ENCODE data around the gene SIT1. TPM values are rescaled to one million over a fixed set of nuclear protein-coding genes. Genes with fewer than 3 reads are reported as not detected.

Gene SIT1
- total RNA-seq, 2 experiments from 2014 or later = 18.4 to 19.2 TPM

DNA sequence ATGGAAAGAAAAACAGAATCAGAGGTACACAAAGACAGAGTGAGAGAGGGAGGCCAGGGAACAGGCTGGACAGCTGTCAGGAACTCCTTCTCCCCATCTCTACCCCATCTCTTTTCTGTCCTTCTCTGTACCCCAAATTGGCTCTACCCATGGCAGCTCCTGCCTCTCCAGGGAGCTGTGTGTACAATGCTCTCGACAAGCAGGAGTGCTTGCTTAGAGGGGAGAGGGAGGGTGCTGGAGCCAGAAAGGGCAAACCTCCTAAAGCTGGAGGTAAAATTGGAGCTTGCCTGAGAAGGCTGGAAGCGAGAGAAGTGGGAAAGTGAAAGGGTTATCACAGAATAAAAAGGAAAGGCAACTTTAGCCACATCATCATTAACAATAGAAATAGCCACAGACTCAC lies 32.6 kb upstream of the SIT1 start:
- H3K36me3 Mint-ChIP-seq (ENCODE audit: low read depth) = no peaks in the 10 kb centered on the region
- DNase-seq (no peak), ATAC-seq (ENCODE audit: poor library complexity) (no peak)
- no peak overlapping the region for H3K27ac ChIP-seq (ENCODE audit: low read depth in 1 of 2, low read length in 2 of 2)
- no peaks in the 10 kb centered on the region for H3K9me3 Mint-ChIP-seq
- no peak overlapping the region for H3K27ac Mint-ChIP-seq
- H3K27me3 ChIP-seq (ENCODE audit: control insufficient read depth in 1 of 2, insufficient read depth in 2 of 2, low read length in 2 of 2) = no peaks in the 10 kb centered on the region
- ChIA-PET CTCF (interaction anchor here (1.4 to 3.5 kb wide), 2 partner anchors 13 to 25 kb away, joined by 4 to 17 read pairs; partner anchors contain the start of genes CCDC107 and RMRP), POLR2A (interaction anchor here (1.2 kb wide), 1 partner anchor 22 kb away, joined by 3 read pairs; no protein-coding TSS in a partner anchor)
- no peaks in the 10 kb centered on the region for H3K9me3 ChIP-seq (ENCODE audit: control insufficient read depth in 1 of 2, insufficient read depth in 1 of 2, low read length in 2 of 2)
- no peaks in the 10 kb centered on the region for H3K36me3 ChIP-seq (ENCODE audit: insufficient read depth, low read length)
- TF ChIP-seq CTCF (IDR thresholded peaks at IDR 0.05) = no peak
- no peaks in the 10 kb centered on the region for H3K4me1 ChIP-seq (ENCODE audit: insufficient read depth, low read length)
- no peak overlapping the region for H3K4me3 ChIP-seq (ENCODE audit: low read length)
- H3K4me1 Mint-ChIP-seq (ENCODE audit: low read depth) = peaks cover 4% of the 10 kb centered on the region
- intact Hi-C loops (cut with DNase I, micrococcal nuclease) = no loop called here
- no peak overlapping the region for H3K4me3 Mint-ChIP-seq
- no peaks in the 10 kb centered on the region for H3K27me3 Mint-ChIP-seq

DNA sequence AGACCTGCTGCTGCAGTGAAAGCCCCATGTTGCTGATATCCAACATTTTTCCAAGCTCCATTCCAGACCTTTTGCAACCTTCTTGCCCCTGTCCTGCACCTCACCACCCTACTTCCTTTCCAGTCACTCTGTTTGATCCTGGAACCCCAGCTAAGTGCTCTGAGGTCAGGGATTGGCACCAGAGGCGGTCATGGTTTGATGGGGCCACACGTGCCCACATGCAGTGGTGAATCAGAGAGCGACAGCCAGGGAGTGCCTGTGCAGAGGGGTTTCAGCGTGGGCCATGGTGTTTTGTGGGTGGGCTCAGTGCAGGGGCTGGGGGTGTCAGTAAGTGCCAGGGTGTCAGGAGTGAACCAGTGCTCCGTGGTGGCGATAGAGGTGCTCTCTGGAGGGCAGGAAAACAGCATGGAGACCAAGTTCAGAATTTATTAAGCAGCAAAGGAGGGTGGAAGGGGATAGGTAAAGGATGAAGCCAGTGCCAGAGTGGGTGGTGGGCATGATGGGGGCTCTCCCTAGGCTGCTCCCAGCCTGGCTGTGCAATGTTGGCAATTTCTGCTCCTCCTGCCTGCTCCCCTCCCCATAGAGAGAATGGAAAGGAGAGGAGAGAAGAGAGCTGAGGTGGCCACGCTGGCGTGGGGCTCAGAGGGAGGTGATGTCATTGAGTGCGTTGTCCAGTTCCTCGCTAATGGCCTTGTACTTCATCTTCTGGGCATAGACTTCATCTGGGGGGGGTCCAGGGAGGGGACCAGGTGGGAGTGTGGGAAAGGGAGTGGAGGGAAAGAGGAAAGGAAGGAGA lies 32.0 kb upstream of the SIT1 start:
- H3K27ac Mint-ChIP-seq = no peak overlapping the region
- Histone ChIP-seq H3K27ac (ENCODE audit: low read depth in 1 of 2, low read length in 2 of 2) (no peak overlapping the region), H3K9me3 (ENCODE audit: control insufficient read depth in 1 of 2, insufficient read depth in 1 of 2, low read length in 2 of 2) (no peaks in the 10 kb centered on the region), H3K4me3 (ENCODE audit: low read length) (no peak overlapping the region), H3K36me3 (ENCODE audit: insufficient read depth, low read length) (no peaks in the 10 kb centered on the region), H3K27me3 (ENCODE audit: control insufficient read depth in 1 of 2, insufficient read depth in 2 of 2, low read length in 2 of 2) (no peaks in the 10 kb centered on the region), H3K4me1 (ENCODE audit: insufficient read depth, low read length) (no peaks in the 10 kb centered on the region)
- CTCF ChIA-PET = interaction anchor here (1.4 kb wide), 1 partner anchor 24 kb away, joined by 4 read pairs; the partner anchor contains the start of genes CCDC107 and RMRP
- no peak for DNase-seq
- H3K4me1 Mint-ChIP-seq (ENCODE audit: low read depth) = peaks cover 4% of the 10 kb centered on the region
- intact Hi-C loops (cut with DNase I, micrococcal nuclease) = no loop called here
- H3K36me3 Mint-ChIP-seq (ENCODE audit: low read depth) = no peaks in the 10 kb centered on the region
- no peaks in the 10 kb centered on the region for H3K9me3 Mint-ChIP-seq
- no peak overlapping the region for H3K4me3 Mint-ChIP-seq
- TF ChIP-seq CTCF (IDR thresholded peaks at IDR 0.05) = no peak
- ATAC-seq (ENCODE audit: poor library complexity) = no peak
- no peaks in the 10 kb centered on the region for H3K27me3 Mint-ChIP-seq
- POLR2A ChIA-PET = no interaction called here

GRCh38 chr9:35682051-35682450 lies 31.3 kb upstream of the SIT1 start:
- TF ChIP-seq CTCF (IDR thresholded peaks at IDR 0.05) = no peak
- no peaks in the 10 kb centered on the region for H3K36me3 Mint-ChIP-seq (ENCODE audit: low read depth)
- H3K27ac Mint-ChIP-seq = no peak overlapping the region
- Histone ChIP-seq H3K4me1 (ENCODE audit: insufficient read depth, low read length) (no peaks in the 10 kb centered on the region), H3K27me3 (ENCODE audit: control insufficient read depth in 1 of 2, insufficient read depth in 2 of 2, low read length in 2 of 2) (no peaks in the 10 kb centered on the region), H3K9me3 (ENCODE audit: control insufficient read depth in 1 of 2, insufficient read depth in 1 of 2, low read length in 2 of 2) (no peaks in the 10 kb centered on the region), H3K27ac (ENCODE audit: low read depth in 1 of 2, low read length in 2 of 2) (no peak overlapping the region), H3K4me3 (ENCODE audit: low read length) (no peak overlapping the region), H3K36me3 (ENCODE audit: insufficient read depth, low read length) (no peaks in the 10 kb centered on the region)
- no peak for DNase-seq
- ATAC-seq (ENCODE audit: poor library complexity) = no peak
- H3K27me3 Mint-ChIP-seq = no peaks in the 10 kb centered on the region
- H3K4me1 Mint-ChIP-seq (ENCODE audit: low read depth) = no peaks in the 10 kb centered on the region
- H3K9me3 Mint-ChIP-seq = no peaks in the 10 kb centered on the region
- ChIA-PET POLR2A (no interaction called here), CTCF (no interaction called here)
- intact Hi-C loops (cut with DNase I, micrococcal nuclease) = no loop called here
- H3K4me3 Mint-ChIP-seq = no peak overlapping the region

All from CD4-positive, alpha-beta T cell (primary cell).